Measurements from ENCODE around the gene CSMD2. TPM values are rescaled to one million over a fixed set of nuclear protein-coding genes. Genes with fewer than 3 reads are reported as not detected.

The CSMD2 gene
- total and polyA plus RNA-seq, 2 of the 8 experiments (the other 6 are each of a cell fraction or from before 2014, with no cell fraction given), result 7.0 to 14.7 TPM

GRCh38 chr1:34140011-34140676, 24.9 kb downstream of the CSMD2 start:
- Histone ChIP-seq H2BK20ac (ENCODE audit: low read length) (no peak overlapping the region), H3K14ac (ENCODE audit: insufficient read length) (no peak overlapping the region), H2AK5ac (ENCODE audit: low read depth, low read length) (no peak overlapping the region), H3K18ac (ENCODE audit: extremely low read depth, low read length) (no peak overlapping the region), H3K4me3 (ENCODE audit: extremely low read depth in 1 of 4, insufficient read depth in 2 of 4, low read depth in 3 of 4, low read length in 4 of 4) (no peak overlapping the region), H4K5ac (ENCODE audit: insufficient read length, low read depth, low read length) (no peak overlapping the region), H3K27me3 (replicated peaks in 1 of 4; ENCODE audit: control insufficient read depth in 3 of 4, extremely low read depth in 1 of 4, insufficient read depth in 3 of 4, low read length in 3 of 4) (no peaks in the 10 kb centered on the region), H3K27ac (ENCODE audit: low read depth, low read length) (no peak overlapping the region), H3K9ac (replicated peaks in 1 of 4; ENCODE audit: extremely low read depth in 1 of 4, low read depth in 3 of 4, low read length in 3 of 4) (no peak overlapping the region), H3K4me1 (replicated peaks in 1 of 4; ENCODE audit: control insufficient read depth in 3 of 4, insufficient read depth in 4 of 4, low read length in 3 of 4) (peaks cover 0 to 9% (median 3%) of the 10 kb centered on the region in 4 experiments; a peak in 3 of 7 replicates), H4K8ac (ENCODE audit: extremely low read depth, insufficient read depth, low read length) (no peak overlapping the region), H3K4ac (replicated peaks; ENCODE audit: insufficient read length, low read depth, low read length) (no peak overlapping the region), H3K36me3 (ENCODE audit: control insufficient read depth in 2 of 4, insufficient read depth in 4 of 4, low read length in 3 of 4) (peaks cover 0 to 10% (median 2%) of the 10 kb centered on the region in 4 experiments; a peak in 3 of 8 replicates), H3K9me3 (ENCODE audit: insufficient read depth in 2 of 2, low read depth in 1 of 2, low read length in 1 of 2) (no peaks in the 10 kb centered on the region), H3K79me2 (ENCODE audit: control insufficient read depth in 1 of 2, insufficient read depth in 2 of 2, low read length in 2 of 2) (peaks cover 0 to 27% of the 10 kb centered on the region in 2 experiments; a peak in 2 of 4 replicates), H3K56ac (replicated peaks; ENCODE audit: insufficient read length, low read depth, low read length) (no peak overlapping the region), H4K20me1 (replicated peaks in 1 of 2; ENCODE audit: control insufficient read depth in 1 of 2, insufficient read depth in 2 of 2, low read length in 2 of 2) (peaks cover 9 to 12% of the 10 kb centered on the region in 2 experiments), H3K23me2 (ENCODE audit: low read depth, low read length) (no peaks in the 10 kb centered on the region; the same call in 1 of the 2 replicates), H2BK120ac (replicated peaks; ENCODE audit: low read depth, low read length) (no peak overlapping the region), H2BK12ac (ENCODE audit: low read depth, low read length) (no peak overlapping the region), H2BK15ac (ENCODE audit: low read length) (no peak overlapping the region), H4K91ac (replicated peaks; ENCODE audit: insufficient read length, low read length) (no peak overlapping the region), H2AFZ (ENCODE audit: low read length) (no peak overlapping the region), H3K79me1 (ENCODE audit: low read depth, low read length) (peaks cover 9% of the 10 kb centered on the region; the same call in 1 of the 2 replicates), H3K23ac (ENCODE audit: insufficient read length) (no peak overlapping the region), H3K4me2 (ENCODE audit: insufficient read depth in 1 of 2, low read depth in 2 of 2, low read length in 2 of 2) (no peak overlapping the region), H2BK5ac (ENCODE audit: low read depth, low read length) (no peak overlapping the region)
- CTCF ChIA-PET (ENCODE audit: partially characterized antibody), result interaction anchor here (1.2 kb wide), 2 partner anchors 23 to 506 kb away, joined by 3 read pairs; no protein-coding TSS in a partner anchor
- DNase-seq (ENCODE audit: low read depth in 1 of 2, low spot score in 2 of 2) (no peak), FAIRE-seq (no peak)
- whole genome bisulfite sequencing, 2 experiments (ENCODE audit: extremely low coverage in 1 of 2, insufficient coverage in 1 of 2, insufficient read length in 1 of 2, insufficient replicate concordance in 2 of 2, low coverage in 1 of 2, low lambda C conversion rate in 2 of 2, missing lambda C conversion rate in 1 of 2), result 71% methylated on average over 6 of the region's 7 CpGs; no CpG with 5 or more reads in 1 of the 2 experiments
- POLR2A ChIA-PET (ENCODE audit: partially characterized antibody), result no interaction called here
- TF ChIP-seq E2F6 (IDR thresholded peaks at IDR 0.05) (no peak), HDAC2 (IDR thresholded peaks at IDR 0.05; ENCODE audit: borderline replicate concordance in 1 of 2, low read depth in 2 of 2, low read length in 2 of 2) (no peak)
